Kidney capillary endothelial cell (primary cell): Measurements from ENCODE around the gene SHKBP1.
"Not testable (repeated sequence)": the region's sequence is repeated elsewhere in the genome, so short reads cannot be mapped to it uniquely, and the experiment has no call there.

ENCODE experiments used
- DNase-seq: peaks from one replicate; pipeline ENCODE4 v3.0.0-alpha.2; 2018; ENCODE audit warnings: low spot score

Gene SHKBP1, protein sequence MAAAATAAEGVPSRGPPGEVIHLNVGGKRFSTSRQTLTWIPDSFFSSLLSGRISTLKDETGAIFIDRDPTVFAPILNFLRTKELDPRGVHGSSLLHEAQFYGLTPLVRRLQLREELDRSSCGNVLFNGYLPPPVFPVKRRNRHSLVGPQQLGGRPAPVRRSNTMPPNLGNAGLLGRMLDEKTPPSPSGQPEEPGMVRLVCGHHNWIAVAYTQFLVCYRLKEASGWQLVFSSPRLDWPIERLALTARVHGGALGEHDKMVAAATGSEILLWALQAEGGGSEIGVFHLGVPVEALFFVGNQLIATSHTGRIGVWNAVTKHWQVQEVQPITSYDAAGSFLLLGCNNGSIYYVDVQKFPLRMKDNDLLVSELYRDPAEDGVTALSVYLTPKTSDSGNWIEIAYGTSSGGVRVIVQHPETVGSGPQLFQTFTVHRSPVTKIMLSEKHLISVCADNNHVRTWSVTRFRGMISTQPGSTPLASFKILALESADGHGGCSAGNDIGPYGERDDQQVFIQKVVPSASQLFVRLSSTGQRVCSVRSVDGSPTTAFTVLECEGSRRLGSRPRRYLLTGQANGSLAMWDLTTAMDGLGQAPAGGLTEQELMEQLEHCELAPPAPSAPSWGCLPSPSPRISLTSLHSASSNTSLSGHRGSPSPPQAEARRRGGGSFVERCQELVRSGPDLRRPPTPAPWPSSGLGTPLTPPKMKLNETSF

DNA sequence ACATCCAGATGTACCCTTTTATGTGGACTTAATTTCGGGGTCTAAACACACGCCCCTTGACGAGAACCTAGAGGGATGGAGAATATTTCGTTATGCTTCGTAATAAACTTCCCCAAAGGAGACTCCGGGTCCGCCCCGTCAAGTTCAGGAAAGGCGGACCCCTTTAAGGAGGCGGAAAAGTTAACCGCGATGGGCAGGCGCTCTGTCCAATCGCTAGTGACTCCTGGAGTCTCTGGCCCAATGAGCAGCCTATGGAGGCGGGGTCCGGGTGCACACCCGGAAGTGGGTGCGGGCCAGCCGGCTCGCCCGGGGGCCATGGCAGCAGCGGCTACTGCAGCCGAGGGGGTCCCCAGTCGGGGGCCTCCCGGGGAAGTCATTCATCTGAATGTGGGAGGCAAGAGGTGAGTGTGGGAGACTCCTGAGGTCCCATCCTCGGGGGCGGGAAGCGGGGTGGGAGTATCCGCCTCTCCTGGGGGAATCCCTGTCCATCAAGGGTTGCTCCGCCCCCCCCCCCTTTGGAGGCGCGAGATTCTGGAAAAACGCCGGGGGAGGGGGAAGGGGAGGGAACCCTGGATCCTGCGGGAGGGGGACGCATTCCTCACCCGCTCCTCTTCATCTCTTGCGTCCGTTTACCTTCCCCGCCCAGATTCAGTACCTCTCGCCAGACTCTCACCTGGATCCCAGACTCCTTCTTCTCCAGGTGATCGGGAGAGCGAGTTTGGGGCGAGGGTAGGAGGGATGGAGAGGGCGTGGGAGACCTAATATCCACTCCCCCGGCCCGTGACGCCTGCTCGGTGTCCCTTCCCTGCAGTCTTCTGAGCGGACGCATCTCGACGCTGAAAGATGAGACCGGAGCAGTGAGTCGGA lies at the start of gene SHKBP1:
SHKBP1 (plus strand) TSS at position 289 of the 867 bp plus-strand sequence; CDS start at position 316, 27 bp downstream.
- peak; percentile 95 for DNase-seq

DNA sequence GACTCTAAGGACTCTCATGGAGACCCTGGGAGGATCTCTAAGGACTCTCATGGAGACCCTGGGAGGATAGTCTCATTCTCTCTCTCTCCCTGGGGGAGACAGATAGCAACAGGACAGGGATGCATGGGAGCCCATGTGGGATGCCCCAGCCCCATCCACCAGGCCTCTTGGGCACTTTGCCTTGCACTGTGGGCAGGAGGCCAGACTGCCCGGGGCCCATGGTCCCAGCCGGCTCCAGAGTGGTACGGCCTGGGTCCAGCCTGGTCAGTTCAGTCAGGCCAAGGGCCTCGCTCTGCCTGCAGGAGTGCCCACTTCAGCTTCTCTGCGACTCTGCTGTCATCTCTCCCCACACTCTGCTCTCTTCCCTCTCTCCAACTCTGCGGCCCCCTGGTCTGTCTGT lies 48.6 kb upstream of the SHKBP1 start:
- DNase-seq, result no peak

DNA sequence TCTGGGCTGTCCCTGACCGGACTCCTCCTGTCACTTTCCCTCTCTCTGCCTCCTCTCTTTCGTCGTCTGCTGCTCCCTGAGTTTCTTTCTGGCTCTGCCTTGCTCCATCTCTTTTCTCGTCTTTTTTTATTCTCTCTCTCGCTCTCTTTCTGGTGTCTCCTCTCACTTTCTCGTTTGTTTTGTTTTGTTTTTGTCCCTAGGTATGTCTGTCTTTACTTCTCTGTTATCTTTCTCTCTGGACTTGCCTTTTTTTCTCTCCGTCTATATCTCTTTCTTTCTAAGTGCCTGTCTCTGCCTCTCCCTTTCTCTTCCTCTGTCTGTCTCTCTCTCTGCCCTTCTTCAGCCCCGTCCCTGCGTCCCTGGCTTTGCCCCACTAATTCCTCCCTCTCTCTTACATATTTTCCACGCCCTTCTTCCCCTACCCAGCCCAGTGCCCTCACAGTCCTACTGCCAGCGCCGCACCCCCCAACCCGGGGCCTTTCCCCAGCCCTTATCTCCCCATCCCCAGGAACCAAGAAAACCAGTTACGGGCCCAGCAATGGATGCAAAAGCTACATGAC lies 48.1 kb upstream of the SHKBP1 start:
- no peak for DNase-seq

DNA sequence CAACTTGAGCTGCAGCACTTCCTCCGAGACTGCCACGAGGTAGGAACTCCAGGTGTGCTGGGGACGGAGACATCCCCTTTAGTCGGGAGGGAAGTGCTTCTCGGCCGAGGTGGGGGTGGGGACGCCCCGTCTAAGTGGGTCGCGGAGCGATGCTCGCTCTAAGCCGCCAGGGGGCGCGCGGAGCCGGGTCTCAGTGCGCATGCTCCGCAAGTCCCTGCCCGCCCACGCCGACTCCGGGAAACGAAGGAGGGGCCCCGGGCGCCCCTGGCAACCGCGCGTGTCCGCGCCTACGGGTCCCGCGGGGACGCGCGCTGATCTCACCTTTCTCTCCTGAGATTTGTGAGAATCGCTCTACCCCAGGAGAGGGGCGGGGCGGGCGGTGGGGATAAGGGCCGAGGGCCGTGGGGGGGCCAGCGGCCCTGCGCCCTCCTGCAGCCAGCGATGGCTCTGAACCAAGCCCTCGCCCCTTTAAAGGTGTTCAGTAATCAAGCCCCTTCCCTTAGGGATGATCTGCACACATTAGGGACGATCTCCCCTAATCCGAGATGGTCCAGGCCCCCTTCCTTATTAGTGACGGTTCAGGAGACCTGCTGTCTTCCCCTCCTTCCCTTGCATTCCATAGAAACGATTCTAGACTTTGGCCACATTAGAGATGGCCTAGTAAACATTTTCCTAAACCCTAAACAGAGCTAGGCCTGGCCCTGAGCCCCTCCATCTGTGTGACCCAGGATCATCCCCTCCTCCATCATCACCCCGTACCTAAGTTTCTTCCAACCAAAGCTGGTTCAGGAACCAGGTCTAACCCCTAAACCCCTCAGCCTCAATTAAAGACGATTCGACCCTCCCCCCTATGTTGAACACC lies 47.3 kb upstream of the SHKBP1 start:
- peak; percentile 79 for DNase-seq

DNA sequence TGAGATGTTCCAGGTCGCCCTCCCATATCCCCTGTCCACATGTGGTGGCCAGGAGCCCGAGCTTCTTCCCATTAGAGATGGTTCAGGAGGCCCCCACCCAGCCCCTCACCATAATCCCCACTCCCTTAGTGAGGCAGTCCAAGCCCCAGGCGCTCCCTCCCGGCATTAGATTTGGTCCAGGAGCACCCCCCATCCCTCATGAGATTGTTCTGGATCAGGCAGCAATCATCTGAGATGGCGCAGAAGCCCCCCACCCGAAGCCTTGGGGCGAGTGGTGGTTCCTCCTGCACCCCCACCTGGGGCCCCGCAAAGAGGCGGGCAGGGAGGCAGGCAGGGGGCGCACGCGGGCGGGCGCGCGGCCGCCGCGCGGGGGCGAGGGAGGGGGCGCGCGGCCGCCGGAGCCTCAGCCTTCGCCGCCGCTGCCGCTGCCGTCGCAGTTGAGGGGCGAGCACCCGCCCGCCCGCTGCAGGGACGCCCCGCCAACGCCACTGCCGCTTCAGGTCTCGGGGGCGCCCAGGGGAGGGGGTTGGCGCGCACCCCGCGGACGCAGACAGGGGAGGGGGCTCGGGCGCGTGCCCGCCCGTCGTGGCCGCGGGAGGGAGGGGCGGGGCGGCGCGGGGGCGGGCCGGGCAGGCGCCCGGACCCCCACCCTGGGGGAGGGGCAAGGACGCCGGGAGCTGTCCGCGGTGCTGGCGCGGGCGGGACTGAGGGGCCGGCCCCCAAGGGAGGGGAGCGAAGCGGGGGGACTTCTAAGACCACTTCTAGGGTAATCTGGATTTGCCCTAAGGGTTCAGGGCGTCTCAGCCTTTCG lies 46.4 kb upstream of the SHKBP1 start:
- DNase-seq, result no peak

DNA sequence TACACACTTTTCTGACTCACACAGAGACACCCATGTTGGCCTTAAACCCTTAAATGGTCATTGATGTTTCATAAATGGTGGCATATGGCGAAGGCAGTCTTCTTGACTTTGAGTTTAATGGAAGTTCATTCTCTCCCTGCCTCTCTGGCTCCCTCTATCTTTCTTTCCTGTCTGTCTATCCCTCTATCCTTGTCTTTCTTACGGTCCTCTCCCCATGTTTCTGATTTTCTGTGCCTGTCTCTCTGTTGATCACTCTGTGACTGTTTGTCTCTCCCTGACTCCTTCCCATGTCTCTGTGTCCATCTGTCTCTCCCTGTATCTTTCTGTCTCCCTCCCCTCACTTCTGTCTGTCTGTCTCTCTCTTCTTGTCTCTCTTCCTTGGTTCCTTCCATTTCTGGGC lies 43.2 kb upstream of the SHKBP1 start:
- no peak for DNase-seq

DNA sequence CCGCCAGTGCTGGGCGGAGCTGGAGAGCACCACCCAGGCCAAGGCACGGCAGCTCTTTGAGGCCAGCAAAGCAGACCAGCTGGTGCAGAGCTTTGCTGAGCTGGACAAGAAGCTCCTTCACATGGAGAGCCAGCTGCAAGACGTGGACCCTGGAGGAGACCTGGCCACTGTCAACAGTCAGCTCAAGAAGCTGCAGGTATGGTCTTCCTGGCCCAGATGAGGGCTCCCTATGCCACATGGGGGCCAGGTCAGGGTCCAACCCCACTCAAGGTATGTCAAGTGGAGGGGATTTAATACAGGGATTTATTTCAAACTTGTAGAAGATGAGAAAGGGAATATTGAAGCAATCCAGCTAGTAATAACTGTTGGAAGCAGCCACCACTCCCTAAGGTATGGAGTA lies 42.5 kb upstream of the SHKBP1 start:
- no peak for DNase-seq

DNA sequence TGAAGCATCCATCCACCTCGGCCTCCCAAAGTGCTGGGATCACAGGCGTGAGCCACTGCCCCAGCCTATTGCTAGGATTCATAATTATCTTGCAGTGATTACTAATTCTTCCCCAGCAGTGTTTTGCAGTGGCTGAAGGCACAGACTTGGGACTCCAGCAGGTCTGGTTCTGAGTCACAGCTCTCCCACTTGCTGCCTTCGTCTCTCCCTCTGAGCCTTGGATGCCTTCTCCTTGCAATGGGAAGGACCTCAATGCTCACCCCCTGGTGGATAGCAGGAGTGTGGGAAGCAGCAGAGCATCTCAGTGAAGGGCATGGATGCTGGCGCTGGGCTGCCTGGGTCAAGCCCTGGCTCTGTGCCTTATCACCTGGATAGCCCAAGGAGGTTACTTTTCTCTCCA lies 37.6 kb upstream of the SHKBP1 start:
- DNase-seq, result no peak

DNA sequence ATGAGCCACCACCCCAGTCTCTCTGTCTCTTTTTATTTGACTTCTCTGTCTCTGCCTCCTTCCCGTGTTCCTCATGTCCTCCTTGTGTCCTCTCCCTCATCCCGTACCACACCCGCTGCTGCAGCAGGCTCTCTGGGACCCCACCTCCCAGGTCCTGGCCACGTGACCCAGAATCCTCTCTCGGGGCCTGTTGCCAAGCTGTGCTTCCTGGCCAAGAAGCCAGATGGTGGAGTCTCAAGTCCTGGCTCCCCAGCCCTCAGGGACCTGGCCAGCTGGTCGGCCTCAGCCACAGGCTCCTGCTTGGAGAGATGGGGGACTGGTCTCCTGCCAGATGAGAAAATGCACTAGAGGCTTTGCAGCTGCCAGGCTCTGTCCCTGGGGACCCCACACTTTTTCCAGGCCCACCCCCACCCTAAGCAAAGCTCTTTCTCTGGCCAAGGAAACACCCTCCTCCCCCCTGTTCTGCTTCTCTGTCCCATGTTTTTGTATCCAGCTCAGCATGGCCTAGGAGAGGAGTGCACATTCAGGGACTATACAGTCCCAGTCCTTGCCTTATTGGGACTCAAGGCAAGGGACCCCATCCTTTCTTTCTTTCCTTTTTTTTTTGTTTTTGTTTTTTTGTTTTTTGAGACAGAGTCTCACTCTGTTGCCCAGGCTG lies 34.3 kb upstream of the SHKBP1 start:
- no peak for DNase-seq

DNA sequence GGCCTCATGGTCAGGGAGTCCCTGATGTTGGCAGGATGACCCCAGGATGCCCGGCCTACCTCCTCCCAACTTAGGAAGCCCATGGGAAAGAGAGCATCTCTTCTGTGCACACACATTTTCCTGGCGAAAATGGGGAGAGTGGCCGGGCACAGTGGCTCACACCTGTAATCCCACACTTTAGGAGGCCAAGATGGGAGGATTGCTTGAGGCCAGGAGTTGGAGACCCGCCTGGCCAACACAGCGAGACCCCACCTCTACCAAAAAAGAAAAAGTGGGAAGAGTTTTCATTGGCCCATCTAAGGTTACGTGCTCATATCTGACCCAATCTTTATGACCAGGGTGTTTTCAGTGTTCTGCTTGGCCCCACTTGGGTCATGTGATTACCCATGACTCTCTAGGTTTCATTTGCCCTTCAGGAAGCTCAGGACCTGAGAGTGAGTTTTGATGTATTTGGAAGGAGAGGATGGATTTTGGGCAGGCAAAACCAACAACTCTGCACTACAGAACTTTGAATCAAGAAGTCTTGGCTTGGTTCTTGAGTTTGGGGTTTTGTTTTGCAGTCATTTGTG lies 33.6 kb upstream of the SHKBP1 start:
- no peak for DNase-seq

DNA sequence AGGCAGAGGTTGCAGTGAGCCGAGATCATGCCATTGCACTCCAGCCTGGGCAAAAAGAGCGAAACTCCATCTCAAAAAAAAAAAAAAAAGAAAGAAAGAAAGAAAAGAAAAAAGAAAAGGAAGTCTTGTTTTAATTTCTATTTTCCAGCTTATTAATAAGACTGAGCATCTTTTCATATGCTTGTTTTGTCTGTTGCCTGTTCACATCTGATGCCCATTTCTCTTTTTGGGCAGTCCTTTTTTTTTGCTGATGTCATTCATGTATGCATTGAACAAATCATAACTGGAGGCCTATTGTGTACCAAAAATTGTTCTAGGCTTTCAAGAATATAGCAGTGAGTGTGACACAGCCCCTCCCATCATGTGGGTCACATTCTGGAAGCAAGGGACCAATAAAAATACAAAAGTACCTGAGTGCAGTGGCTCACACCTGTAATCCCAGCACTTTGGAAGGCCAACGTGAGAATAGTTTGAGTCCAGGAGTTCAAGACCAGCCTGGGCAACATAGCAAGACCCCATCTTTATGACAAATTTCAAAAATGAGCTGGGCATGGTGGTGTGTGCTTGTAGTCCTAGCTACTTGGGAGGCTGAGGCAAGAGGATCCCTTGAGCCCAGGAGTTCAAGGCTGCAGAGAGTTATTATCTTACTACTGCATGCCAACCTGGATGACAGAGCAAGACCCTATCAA lies 30.4 kb upstream of the SHKBP1 start:
- not testable (repeated sequence) for DNase-seq

DNA sequence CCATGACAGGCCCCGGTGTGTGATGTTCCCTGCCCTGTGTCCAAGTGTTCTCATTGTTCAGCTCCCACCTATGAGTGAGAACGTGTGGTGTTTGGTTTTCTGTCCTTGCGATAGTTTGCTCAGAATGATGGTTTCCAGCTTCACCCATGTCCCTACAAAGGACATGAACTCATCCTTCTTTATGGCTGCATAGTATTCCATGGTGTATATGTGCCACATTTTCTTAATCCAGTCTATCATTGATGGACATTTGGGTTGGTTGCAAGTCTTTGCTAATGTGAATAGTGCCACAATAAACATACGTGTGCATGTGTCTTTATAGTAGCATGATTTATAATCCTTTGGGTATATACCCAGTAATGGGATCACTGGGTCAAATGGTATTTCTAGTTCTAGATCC lies 29.5 kb upstream of the SHKBP1 start:
- DNase-seq, result not testable (repeated sequence)

DNA sequence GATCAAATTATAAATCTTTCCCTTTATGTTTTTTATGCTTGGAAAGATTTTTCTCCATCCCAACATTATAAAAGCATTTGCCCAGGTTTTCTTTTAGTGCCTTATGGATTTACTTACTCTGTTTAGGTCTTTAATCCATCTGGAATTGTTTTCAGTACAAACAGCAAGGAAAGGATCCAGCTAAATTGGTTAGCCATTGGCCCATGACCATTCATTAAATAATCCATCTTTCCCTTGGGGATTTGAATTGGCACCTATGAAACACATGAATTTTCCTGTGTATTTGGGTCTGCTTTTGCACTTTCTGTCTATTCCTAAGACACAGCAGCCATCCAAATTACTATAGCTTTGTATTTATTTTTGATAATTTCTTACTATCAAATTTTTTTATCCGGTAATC lies 28.8 kb upstream of the SHKBP1 start:
- no peak for DNase-seq

DNA sequence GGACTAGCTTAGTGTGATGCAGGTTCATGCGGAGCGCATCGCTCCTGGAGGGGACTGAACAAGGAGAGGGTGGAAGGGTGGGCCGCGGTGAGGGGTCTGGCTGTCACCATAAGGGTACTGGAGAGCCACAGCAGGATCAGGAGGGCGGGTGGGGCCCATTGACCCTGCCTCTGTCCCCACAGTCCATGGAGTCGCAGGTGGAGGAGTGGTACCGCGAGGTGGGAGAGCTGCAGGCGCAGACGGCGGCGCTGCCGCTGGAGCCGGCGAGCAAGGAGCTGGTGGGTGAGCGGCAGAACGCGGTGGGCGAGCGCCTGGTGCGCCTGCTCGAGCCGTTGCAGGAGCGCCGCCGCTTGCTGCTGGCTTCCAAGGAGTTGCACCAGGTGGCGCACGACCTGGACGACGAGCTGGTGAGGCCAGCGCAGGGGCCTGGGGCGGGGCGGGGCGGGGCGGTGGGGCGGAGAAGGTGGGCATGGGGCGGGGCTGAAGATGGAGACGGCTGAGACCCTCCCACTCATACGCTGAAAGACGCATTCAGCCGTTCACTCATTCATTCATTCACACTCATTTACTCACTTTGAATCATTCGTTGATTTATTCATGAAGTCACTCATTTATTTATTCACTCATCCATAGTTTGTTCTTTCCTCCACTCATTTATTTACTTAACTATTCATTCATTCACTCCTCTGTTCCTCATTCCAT lies 27.5 kb upstream of the SHKBP1 start:
- DNase-seq, result no peak

DNA sequence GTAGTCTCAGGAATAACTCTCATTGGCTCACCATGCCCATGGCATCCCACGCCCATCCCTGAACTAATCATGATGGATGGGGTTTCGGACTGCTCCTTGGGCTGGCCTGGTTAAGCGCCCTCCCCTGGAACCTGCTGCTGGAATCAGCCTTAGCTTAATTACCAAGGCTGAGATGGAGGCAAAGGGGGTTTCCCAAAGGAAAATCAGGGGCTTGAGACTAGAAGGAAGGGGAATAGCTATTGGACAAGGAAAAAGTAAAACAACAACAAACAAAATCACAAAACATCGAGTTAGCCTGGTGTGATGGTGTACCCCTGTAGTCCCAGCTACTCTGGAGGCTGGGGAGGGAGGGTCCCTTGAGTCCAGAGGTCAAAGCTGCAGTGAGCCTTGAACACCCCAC lies 25.7 kb upstream of the SHKBP1 start:
- DNase-seq, result no peak

DNA sequence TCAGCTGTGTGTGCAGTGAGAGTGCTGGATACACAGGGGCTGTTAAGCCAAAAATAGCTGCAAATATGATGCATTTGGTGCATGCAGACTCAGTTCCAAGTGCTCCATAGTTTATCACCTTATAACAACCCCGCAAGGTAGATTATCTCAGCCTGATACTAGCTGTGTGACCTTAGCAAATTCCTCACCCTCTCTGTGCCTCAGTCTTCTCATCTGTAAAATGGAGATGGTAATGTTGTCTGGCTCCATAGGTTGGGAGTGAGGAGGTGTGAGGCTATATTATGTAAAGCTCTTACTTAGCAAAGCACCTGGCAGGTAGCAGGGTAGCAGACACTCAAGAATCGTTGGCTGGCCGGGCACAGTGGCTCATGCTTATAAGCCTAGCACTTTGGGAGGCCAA lies 23.8 kb upstream of the SHKBP1 start:
- DNase-seq, result no peak

DNA sequence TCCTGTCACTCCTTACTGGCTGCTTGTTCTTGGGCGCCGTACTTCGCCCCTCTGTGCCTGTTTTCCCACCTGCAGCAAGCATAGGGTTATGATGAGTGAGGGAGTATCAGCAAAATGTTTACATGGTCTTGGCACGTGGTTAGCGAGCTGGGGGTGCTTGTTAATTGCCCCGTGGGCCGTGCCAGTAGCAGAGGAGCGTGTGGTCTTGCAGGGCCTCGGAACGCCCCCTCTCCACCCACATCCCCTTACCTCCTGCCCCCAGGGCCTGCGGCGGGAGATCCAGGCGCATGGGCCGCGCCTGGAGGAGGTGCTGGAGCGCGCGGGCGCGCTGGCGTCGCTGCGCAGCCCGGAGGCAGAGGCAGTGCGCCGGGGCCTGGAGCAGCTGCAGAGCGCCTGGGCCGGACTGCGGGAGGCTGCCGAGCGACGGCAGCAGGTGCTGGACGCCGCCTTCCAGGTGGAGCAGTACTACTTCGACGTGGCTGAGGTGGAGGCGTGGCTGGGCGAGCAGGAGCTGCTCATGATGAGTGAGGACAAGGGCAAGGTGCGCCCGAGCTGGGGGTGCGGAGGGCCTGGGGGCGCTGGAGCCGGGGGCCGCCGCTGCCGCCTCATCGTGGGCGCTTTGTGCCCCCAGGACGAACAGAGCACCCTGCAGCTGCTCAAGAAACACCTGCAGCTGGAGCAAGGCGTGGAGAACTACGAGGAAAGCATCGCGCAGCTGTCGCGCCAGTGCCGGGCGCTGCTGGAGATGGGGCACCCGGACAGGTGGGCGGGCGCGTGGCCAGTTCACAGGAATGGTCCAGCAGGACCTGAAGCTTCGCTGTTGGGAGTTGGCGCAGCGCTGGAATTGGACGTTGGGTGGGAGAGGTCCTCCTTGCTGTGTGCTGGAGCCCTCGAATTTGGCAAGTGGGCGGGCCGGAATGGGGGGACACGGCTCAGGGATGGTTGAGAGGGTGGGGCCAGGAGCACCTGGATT lies 22.5 kb upstream of the SHKBP1 start:
- DNase-seq, result no peak
